Hepatic stellate cell (primary cell): Measurements from ENCODE around the gene MON2.
"Not testable (repeated sequence)": the region's sequence is repeated elsewhere in the genome, so short reads cannot be mapped to it uniquely, and the experiment has no call there.

ENCODE experiments used
- DNase-seq: peaks from one replicate; pipeline ENCODE4 v3.0.0; 2011; ENCODE audit warnings: low spot score

The MON2 gene

GRCh38 chr12:62471734-62472133, 5.1 kb downstream of the MON2 start:
- no peak for DNase-seq

GRCh38 chr12:62472472-62472871, 5.8 kb downstream of the MON2 start:
- no peak for DNase-seq

- no peak for DNase-seq
These were observed 15.4 kb downstream of the MON2 start for GRCh38 chr12:62481843-62482540.

GRCh38 chr12:62482769-62483168, 16.1 kb downstream of the MON2 start:
- DNase-seq = no peak

GRCh38 chr12:62484233-62484632, 17.6 kb downstream of the MON2 start:
- no peak for DNase-seq

GRCh38 chr12:62505786-62506185, 39.2 kb downstream of the MON2 start:
- no peak for DNase-seq

- no peak for DNase-seq
These were observed 46.3 kb downstream of the MON2 start for GRCh38 chr12:62512901-62513300.

- DNase-seq = not testable (repeated sequence)
These were observed 47.5 kb downstream of the MON2 start for GRCh38 chr12:62514080-62514479.

- DNase-seq = no peak
These were observed 50.3 kb downstream of the MON2 start for GRCh38 chr12:62516927-62517326.

- DNase-seq = no peak
These were observed 51.3 kb downstream of the MON2 start for GRCh38 chr12:62517887-62518286.

GRCh38 chr12:62519043-62519442, 52.4 kb downstream of the MON2 start:
- DNase-seq = no peak

- no peak for DNase-seq
These were observed 53.7 kb downstream of the MON2 start for GRCh38 chr12:62520361-62520760.

- DNase-seq = no peak
These were observed 56.4 kb downstream of the MON2 start for GRCh38 chr12:62522984-62523383.

GRCh38 chr12:62523619-62524018, 57.0 kb downstream of the MON2 start:
- DNase-seq = no peak

GRCh38 chr12:62525271-62525670, 58.6 kb downstream of the MON2 start:
- DNase-seq = no peak

GRCh38 chr12:62530596-62530995, 64.0 kb downstream of the MON2 start:
- DNase-seq = peak; percentile 6

GRCh38 chr12:62532333-62532732, 65.7 kb downstream of the MON2 start:
- DNase-seq = no peak

- no peak for DNase-seq
These were observed 66.6 kb downstream of the MON2 start for GRCh38 chr12:62533087-62533754.

GRCh38 chr12:62533755-62534107, 67.1 kb downstream of the MON2 start:
- no peak for DNase-seq

- DNase-seq = no peak
These were observed 69.9 kb downstream of the MON2 start for GRCh38 chr12:62536546-62536945.

- DNase-seq = peak; percentile 7
These were observed 70.9 kb downstream of the MON2 start for GRCh38 chr12:62537551-62537950.

GRCh38 chr12:62540354-62540753, 73.7 kb downstream of the MON2 start:
- no peak for DNase-seq

GRCh38 chr12:62542814-62543213, 76.2 kb downstream of the MON2 start:
- no peak for DNase-seq

GRCh38 chr12:62543324-62543723, 76.7 kb downstream of the MON2 start:
- DNase-seq = no peak
